GDM1 (cell line): Measurements from ENCODE around the gene NRSN2.
"Not testable (repeated sequence)": the region's sequence is repeated elsewhere in the genome, so short reads cannot be mapped to it uniquely, and the experiment has no call there.

ENCODE experiments used
- DNase-seq: peaks from one replicate; lab custom pipeline; 2025; lab: John Stamatoyannopoulos, UW

NRSN2 gene

GRCh38 chr20:354298-354977 lies 7.5 kb downstream of the NRSN2 start:
- peak; percentile 55 for DNase-seq

DNA sequence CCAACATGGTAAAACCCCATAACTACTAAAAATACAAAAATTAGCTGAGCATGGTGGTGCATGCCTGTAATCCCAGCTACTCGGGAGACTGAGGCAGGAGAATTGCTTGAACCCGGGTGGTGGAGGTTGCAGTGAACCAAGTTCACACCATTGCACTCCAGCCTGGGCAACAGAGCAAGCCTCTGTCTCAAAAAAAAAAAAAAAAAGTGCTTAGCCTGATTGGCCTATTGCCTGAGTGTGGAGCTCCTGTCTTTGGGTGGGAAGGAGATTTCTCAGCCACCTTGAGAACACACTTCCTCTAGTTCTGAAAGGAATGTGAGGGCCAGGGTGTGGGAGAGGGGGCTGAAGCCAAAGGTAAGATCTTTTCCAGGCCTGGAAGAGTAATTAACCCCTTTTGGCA lies 9.2 kb downstream of the NRSN2 start:
- DNase-seq, result not testable (repeated sequence)

- no peak for DNase-seq
Measured at GRCh38 chr20:356745-357144, 9.8 kb downstream of the NRSN2 start.

GRCh38 chr20:358891-359555 lies 12.1 kb downstream of the NRSN2 start:
- DNase-seq, result no peak

GRCh38 chr20:361561-361960 lies 14.7 kb downstream of the NRSN2 start:
- DNase-seq, result no peak

- no peak for DNase-seq
Measured at GRCh38 chr20:362271-363254, 15.7 kb downstream of the NRSN2 start.

- no peak for DNase-seq
Measured at GRCh38 chr20:363319-364078, 16.6 kb downstream of the NRSN2 start.

DNA sequence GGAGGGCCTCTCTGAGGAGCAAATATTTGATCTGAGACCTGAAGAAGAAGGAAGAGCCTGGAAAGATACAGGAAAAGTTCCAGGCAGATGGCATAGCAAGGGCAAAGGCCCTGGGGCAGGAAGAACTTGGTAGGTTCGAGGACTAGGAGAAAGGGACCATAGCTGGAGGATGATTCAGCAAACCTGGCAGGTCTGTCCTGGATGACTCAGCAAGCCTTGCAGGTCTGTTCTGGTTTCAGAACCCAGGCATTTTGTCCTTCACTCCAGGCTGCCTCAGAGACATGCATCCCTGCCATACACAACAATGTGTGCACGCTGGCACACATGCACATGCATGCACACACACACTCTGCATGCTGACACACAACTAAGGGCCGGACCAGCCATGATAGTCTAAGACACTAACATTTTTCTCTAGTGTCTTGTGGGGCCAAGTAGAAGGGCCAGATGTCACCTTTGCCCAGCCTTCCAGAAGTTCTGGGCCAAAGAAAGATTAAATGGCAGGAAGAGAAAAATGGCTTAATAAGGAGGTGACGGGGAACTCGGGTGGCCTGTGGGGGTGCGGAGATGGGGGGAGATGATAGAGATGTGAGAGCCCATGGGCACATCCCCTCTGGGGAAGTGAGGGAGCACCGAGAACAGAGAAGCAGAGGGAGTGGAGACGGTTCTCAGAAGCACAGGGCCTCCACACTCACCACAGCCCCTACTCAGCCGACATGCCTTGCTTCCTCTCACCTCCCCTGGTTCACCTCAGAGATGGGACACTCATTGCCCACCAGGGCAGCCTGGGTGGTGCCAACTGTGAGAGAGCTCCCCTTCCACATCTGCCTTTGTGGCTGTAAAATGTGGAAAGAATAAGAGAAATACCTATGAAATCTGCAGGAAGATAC lies 18.2 kb downstream of the NRSN2 start:
- no peak for DNase-seq

- DNase-seq, result no peak
Measured at GRCh38 chr20:366041-366718, 19.3 kb downstream of the NRSN2 start.

GRCh38 chr20:366719-367485 lies 20.0 kb downstream of the NRSN2 start:
- no peak for DNase-seq

DNA sequence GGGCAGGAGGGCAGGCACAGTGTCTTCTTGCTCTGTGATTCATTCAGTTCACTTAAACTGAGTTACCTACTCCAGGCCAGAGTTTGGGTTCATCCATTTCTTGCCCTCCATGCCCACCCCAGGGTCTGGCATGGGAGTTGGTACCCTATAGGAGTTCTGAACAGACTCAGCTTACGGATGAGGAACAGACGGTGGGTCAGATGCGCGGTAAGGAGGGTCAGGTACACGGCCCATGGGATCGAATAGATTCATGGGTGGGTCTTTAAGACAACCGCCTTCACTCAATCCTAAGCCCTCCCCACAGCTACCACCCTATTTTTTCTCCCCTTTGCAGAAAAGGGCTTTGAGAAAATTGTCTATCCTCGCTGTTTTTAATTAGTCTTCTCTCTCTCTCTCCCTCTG lies 20.6 kb downstream of the NRSN2 start:
- no peak for DNase-seq

- DNase-seq, result no peak
Measured at GRCh38 chr20:368915-369314, 22.0 kb downstream of the NRSN2 start.

GRCh38 chr20:370151-370600 lies 23.3 kb downstream of the NRSN2 start:
- no peak for DNase-seq

DNA sequence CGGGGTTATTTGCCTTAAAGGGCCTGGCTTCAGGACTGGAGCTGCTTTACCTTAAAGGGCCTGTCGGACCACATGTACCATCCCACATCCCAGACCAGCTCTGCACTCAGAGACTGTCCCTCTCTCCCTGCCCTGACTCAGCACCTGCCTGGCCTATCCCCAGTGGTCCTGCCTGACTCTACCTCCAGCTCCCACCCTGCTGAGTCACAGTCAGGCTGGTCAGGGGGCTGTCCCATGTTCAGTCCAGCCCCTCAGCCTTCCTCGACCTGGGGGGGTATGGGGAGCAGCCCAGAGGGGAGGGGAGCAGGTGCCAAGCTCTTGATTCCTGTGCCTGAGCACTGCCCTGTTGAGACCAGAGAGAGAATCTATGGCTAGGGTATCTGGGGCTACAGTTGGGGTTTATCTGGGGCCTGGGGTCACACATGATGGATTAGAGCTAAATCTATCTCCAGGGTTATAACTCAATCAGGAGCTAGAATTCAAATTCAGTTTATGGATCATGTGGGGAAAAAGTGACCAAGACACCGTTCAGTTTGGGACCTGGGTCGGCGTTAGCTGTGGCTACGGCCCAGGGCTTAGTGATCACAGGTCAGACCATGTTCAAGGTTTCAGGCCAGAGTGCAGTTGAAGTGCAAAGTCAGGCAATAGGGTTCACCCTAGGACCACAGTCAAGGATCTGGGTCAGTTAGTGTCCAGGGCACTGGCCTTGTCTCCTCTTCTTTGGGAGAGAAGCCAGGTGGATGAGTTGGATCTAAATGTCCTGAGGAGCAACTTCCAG lies 24.3 kb downstream of the NRSN2 start:
- DNase-seq, result no peak

DNA sequence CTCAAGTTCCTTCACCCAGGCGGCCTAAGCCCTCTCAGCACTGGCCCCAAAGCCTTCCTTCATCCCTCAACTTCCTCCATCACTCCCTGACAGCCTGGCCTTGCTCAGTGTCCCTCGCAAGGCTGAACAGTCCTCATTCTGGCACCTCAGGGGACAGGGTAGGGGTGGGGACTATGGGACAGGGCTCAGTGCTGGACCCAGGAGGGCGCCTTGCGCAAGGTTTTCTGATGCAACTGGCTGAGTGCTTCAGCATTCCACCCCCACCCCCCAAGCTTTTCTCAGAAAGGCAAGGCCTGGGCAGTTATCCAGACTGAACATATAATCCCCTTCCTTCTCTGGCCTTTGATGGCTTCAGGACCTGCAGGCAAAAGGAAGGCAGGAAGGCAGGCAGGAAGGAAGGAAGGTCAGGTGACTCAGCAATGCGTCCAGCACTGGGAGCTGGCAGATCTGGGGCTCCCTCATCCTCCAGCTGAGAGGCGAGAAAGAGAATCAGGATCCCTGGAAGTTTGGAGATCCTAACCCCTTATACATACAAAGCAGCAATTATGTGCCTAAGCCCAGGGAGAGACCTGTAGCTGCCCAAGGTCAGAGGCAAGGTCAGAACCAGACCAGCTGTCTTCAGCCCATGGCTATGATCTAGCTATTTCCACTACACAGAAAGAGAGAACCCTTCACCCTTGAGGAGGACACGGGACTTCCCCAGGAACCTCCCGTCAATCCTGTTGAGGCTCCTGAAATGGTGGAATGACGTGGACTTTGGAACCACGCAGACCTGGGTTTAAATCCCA lies 25.0 kb downstream of the NRSN2 start:
- DNase-seq, result no peak

DNA sequence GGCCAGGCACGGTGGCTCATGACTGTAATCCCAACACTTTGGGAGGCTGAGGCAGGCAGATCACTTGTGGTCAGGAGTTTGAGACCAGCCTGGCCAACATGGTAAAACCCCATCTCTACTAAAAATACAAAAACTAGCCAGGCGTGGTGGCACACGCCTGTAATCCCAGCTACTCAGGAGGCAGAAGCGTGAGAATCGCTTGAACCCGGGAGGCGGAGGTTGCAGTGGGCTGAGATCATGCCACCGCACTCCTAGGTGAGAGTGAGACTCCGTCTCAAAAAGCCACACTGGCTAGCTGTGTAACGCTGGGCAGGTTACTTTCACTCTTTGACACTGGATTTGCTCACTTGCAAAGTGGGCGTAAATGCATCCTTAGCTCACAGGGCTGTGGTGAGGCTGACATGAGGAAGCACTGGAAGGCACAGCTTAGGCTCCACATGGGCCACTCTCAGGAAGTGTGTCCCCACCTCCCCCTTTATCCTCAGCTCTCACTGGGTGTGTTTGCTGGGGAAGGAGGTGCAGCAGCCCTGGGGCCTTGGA lies 25.7 kb downstream of the NRSN2 start:
- DNase-seq, result peak; percentile 46

DNA sequence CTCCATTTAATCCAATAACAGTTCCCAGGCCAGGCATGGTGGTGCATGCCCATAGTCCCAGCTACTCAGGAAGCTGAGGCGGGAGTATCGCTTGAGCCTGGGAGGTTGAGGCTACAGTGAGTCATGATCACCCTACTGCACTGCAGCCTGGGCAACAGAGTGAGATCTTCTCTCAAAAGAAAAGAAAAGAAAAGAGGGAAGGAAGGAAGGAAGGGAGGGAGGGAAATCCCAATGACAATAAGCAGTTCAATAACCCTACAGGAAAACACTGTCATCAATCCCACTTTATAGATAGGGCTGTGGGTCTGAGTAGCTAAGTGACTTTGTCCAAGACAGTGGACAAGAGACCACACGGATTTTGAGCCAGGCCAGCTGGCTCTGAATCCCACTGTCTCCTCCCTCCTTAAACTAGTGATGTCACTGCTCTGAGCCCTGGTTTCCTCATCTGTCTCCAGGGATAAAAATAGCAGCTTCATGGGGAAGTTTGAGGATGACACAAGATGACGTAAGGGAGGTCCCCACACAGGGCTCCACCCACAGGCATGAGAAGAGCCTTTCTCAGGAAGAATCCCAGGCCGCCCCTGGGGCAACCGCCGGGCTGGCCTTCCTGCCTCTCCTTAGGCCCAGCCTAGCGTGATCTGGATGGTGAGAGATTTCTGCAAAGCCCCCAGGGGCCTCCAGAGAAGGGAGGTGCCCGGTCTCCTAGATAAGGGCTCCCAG lies 26.4 kb downstream of the NRSN2 start:
- peak; percentile 28 for DNase-seq
